Loucy (cell line): ENCODE measurements around the gene TMEM185A.
"Not testable (repeated sequence)": the region's sequence is repeated elsewhere in the genome, so short reads cannot be mapped to it uniquely, and the experiment has no call there.

Experiments
- H2AFZ ChIP-seq: fragments of 200-600 bp; sonication (generic); 2 replicates; pipeline ENCODE4 v1.6.0; 2016; ENCODE audit warnings: antibody characterized with exemption, mild to moderate bottlenecking, low read length, moderate library complexity
- H3F3A ChIP-seq: fragments of 200-600 bp; 2 replicates; pipeline ENCODE4 v1.6.0; 2016; ENCODE audit warnings: antibody characterized with exemption, low read depth, mild to moderate bottlenecking
- H3K27me3 ChIP-seq: fragments of 200-600 bp; sonication (generic); 2 replicates; pipeline ENCODE4 v1.6.1; 2014; ENCODE audit warnings: low read length, mild to moderate bottlenecking; ENCODE audit not compliant: insufficient read depth, poor library complexity, severe bottlenecking
- H3K36me3 ChIP-seq: fragments of 200-600 bp; sonication (generic); 2 replicates; pipeline ENCODE4 v1.6.1; 2016; ENCODE audit warnings: low read length; ENCODE audit not compliant: insufficient read depth
- H3K4me1 ChIP-seq: fragments of 200-600 bp; sonication (generic); 2 replicates; pipeline ENCODE4 v1.5.1; 2014; ENCODE audit warnings: low read length, mild to moderate bottlenecking; ENCODE audit not compliant: insufficient read depth, poor library complexity, severe bottlenecking
- H3K4me2 ChIP-seq: fragments of 200-600 bp; sonication (generic); 2 replicates; pipeline ENCODE4 v1.6.0; 2014; ENCODE audit warnings: antibody characterized with exemption, low read length, low read depth, mild to moderate bottlenecking; ENCODE audit not compliant: poor library complexity, severe bottlenecking
- H3K4me3 ChIP-seq: fragments of 200-600 bp; sonication (generic); 2 replicates; pipeline ENCODE4 v1.5.1; 2014; ENCODE audit warnings: low read length, mild to moderate bottlenecking, mixed read lengths; ENCODE audit not compliant: poor library complexity, severe bottlenecking
- H3K79me2 ChIP-seq: fragments of 200-600 bp; sonication (generic); 2 replicates; pipeline ENCODE4 v1.6.1; 2014; ENCODE audit warnings: low read length; ENCODE audit not compliant: insufficient read depth
- H3K9ac ChIP-seq: fragments of 200-600 bp; sonication (generic); 2 replicates; pipeline ENCODE4 v1.6.0; 2014; ENCODE audit warnings: mild to moderate bottlenecking, low read depth, low read length, moderate library complexity; ENCODE audit not compliant: poor library complexity, severe bottlenecking
- H3K9me2 ChIP-seq: fragments of 200-600 bp; sonication (generic); replicated peaks from 2 replicates; pipeline ENCODE4 v1.6.1; 2016; ENCODE audit warnings: low read depth, low read length, mixed read lengths
- H3K9me3 ChIP-seq: fragments of 200-600 bp; sonication (generic); 2 replicates; pipeline ENCODE4 v1.6.1; 2014; ENCODE audit warnings: mild to moderate bottlenecking, antibody characterized with exemption, low read length, low read depth; ENCODE audit not compliant: insufficient read depth
- H4K20me1 ChIP-seq: fragments of 200-600 bp; sonication (generic); 2 replicates; pipeline ENCODE4 v1.6.0; 2014; ENCODE audit warnings: antibody characterized with exemption, low read length, mild to moderate bottlenecking; ENCODE audit not compliant: insufficient read depth, poor library complexity, severe bottlenecking

TMEM185A gene

GRCh38 chrX:149549701-149550100, 81.9 kb downstream of the TMEM185A start, which contains the start of gene HSFX3:
TSS of gene HSFX3 (minus strand) at chrX:149549924. CDS start at chrX:149549852, 72 bp downstream.
- not testable (repeated sequence) for H3K27me3 ChIP-seq, H3K9ac ChIP-seq, H3K9me2 ChIP-seq, H3K4me3 ChIP-seq, H4K20me1 ChIP-seq, H3K9me3 ChIP-seq, H3K4me1 ChIP-seq, H3K79me2 ChIP-seq, H3F3A ChIP-seq, H2AFZ ChIP-seq, H3K4me2 ChIP-seq, H3K36me3 ChIP-seq

GRCh38 chrX:149547782-149548181, 83.8 kb downstream of the TMEM185A start:
- H3K9me3 ChIP-seq, H3K27me3 ChIP-seq, H2AFZ ChIP-seq, H3K9ac ChIP-seq, H4K20me1 ChIP-seq, H3K4me2 ChIP-seq, H3K4me1 ChIP-seq, H3K4me3 ChIP-seq, H3F3A ChIP-seq, H3K79me2 ChIP-seq, H3K9me2 ChIP-seq, H3K36me3 ChIP-seq: not testable (repeated sequence)

GRCh38 chrX:149546962-149547361, 84.6 kb downstream of the TMEM185A start:
- not testable (repeated sequence) for H3K4me3 ChIP-seq, H2AFZ ChIP-seq, H3K4me2 ChIP-seq, H4K20me1 ChIP-seq, H3F3A ChIP-seq, H3K79me2 ChIP-seq, H3K4me1 ChIP-seq, H3K9ac ChIP-seq, H3K27me3 ChIP-seq, H3K36me3 ChIP-seq, H3K9me3 ChIP-seq, H3K9me2 ChIP-seq
